GM20000 (cell line): ENCODE measurements around the gene DPYSL5.

Source experiments
- DNase-seq: peaks from one replicate; pipeline ENCODE4 v3.0.0; 2012; ENCODE audit warnings: low spot score
- TF ChIP-seq, protein P1 (sequence below): IDR thresholded peaks from 2 replicates; pipeline ENCODE4 v1.5.1; 2012; ENCODE audit warnings: mild to moderate bottlenecking, control low read depth; ENCODE audit errors: extremely low read depth, missing control alignments

Gene DPYSL5

DNA sequence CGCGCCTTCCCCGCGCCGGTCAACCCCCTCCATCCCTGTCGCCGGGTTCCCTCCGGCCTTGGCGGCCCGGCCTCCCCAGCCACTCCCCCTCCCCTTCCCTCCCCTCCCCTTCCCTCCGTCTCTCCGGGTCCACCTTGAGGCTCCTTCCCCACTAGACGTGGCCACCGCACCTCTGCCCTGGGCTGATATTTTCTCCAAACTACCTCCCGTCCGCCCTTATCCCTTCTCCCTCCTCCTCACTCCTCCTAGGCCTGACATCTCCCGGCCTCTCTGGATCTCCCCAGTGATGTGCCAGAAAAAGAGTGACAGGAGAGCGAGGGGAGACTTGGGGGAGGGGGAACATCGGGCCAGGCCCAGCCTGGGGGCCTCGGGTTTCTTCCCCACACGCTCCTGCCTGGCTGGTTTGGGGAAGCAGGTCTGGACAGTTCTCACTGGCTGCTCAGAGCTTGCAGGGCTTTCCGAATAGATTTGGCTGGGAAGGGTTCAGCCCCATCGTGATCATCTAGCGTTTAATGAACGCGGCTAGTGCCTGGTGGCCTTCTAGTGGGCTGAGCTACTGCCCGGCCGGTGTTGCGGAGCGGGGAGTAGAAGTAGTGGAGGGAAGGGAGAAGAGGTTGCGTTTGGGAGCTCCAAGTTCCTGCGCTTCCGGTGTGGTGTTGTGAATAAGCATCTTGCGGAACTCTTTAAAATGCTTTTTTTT, 123.1 kb downstream of the DPYSL5 start:
- no peak for DNase-seq

DNA sequence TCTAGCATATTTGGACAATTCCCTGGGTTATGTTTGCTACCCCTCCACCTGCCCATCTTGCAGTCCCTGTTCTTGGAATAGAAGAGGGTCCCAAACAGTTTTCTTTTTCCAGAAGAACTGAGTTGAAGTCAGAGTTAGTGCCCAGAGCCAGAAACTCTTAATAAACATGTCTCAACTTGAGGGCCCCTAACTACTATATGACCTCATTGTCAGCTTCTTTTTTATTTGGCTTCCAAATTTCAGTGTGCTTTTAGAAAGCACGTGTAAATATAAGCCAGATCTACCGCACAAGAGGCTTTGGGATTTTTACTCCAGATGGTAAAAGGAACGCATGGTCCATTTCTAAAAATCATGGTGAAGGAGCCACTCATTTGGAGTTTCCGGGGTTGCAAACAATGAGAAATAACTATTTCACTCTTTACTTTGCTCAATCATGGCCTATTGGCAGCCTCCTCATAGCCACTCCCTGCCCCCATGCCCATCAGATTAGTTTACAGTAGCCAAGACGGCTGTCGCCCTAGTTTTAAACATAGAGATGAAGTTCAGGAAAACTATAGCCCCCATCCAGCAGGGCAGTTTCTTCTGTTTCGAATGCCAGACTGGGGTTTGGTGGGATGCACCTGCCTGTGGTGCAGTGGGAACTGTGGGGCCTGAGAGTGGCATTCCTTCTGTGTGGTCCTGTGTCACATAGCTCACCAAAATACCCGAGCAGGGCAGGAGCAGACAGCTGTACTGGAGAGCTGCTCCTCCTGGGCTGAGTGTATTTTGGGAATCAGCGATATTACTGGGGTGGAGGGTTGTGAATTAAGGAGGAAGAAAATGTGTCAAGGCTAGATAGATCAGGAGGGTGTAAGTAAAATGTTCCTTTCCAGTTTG, 124.2 kb downstream of the DPYSL5 start:
- TF ChIP-seq, protein P1, sequence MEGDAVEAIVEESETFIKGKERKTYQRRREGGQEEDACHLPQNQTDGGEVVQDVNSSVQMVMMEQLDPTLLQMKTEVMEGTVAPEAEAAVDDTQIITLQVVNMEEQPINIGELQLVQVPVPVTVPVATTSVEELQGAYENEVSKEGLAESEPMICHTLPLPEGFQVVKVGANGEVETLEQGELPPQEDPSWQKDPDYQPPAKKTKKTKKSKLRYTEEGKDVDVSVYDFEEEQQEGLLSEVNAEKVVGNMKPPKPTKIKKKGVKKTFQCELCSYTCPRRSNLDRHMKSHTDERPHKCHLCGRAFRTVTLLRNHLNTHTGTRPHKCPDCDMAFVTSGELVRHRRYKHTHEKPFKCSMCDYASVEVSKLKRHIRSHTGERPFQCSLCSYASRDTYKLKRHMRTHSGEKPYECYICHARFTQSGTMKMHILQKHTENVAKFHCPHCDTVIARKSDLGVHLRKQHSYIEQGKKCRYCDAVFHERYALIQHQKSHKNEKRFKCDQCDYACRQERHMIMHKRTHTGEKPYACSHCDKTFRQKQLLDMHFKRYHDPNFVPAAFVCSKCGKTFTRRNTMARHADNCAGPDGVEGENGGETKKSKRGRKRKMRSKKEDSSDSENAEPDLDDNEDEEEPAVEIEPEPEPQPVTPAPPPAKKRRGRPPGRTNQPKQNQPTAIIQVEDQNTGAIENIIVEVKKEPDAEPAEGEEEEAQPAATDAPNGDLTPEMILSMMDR: no peak
- DNase-seq: no peak

More for the DNA sequence above, 123.1 kb downstream of the DPYSL5 start:
- TF ChIP-seq, protein P1: no peak

DNA sequence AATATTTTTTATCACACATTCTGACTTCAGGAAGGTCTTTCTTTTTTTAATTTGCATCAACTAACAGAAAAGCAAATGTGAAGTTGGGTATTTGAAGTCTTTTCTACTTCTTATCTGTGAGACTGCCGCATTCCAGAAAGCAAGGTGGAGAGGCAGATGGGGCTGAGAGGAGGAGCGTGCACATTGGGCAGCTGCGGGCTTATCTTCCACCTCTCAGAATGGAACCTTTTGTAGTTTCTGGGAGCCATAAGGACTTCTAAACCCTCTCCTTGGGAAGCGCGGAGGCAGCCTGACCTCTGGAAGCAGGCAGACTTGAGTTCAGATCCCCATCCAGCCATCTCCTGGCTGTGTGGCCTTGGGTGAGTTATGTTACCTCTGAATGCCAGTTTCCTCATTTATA, 126.4 kb downstream of the DPYSL5 start:
- TF ChIP-seq, protein P1: no peak
- DNase-seq: no peak

DNA sequence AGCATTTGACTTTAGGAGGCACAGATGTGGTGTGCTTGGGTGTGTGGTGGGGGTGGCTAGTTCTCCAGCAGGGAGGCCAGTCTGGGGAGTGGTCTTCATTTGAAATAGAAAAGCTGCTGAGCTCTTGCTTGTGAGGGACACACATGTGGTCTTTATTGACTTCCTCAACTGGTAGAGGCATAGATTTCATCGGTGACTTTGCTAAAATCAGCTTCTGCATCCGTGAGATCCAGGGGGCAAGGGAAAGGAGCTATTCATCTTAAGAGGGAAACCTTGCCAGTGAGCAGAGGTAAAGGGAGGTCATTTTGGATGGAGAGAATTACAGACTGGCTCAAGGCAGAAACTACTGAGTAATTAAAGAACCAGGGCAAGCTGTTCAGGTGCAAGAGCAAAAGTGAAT, 127.2 kb downstream of the DPYSL5 start:
- no peak for DNase-seq
- TF ChIP-seq, protein P1: no peak

DNA sequence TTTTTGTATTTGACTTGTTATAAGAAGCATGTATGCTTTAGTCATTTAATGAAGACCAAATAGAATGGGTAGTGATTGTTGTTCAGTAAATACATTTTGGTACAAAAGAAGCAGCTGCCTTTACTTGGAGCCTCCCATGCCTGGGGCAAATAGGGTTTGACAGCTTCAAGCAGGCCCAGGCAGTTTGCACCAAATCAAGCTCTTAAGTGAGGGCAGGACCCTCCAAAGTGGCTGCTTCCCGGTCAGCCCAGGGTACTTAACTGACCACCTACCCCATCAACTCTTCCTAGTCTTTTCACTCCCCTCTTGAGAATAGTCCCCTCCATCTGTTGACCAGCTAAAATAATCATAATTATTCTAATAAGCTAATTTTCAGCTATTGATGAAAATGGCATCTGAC, 127.7 kb downstream of the DPYSL5 start:
- TF ChIP-seq, protein P1: no peak
- no peak for DNase-seq

DNA sequence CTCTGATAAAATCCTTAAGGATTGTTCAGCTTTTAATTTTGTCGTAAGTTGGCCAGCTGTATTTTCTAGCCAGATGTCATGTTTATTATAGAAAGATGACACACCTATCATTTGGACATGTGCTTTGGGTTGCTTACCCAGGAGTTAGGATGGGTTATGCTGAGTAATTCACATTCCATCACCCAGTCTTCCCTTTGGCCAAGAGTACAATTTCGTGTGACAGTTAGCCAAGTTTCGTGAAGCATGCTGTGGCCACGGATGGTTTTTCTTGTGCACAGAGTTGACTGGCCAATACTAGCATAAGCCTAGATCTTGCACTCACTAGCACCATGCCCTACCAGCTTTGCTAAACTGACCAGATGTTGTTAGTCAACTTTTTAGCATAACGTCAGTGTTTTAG, 128.3 kb downstream of the DPYSL5 start:
- no peak for DNase-seq
- TF ChIP-seq, protein P1: no peak

DNA sequence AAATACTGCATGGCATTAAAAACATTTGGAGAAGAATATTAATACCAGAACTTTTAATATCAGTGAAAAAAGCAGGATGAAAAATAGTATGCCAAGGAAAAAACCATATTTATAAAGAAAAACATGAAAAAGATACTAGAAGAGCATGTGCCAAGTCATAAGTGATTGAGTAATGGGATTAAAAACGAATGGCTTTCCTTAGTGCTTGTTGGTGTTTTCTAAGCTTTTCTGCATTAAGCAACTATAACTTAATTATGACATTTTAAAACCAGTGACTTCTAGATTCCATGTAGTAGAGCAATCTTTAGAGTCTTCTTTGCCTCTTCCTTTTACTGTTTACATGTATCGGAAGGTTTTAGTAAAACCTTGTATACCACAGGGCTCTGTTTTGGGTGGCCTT, 129.1 kb downstream of the DPYSL5 start:
- TF ChIP-seq, protein P1: no peak
- DNase-seq: no peak
